ENCODE data around the gene SIPA1L3.

- TF ChIP-seq ZNF70 (CRISPR knock-in tag; IDR thresholded peaks at IDR 0.05) (no peak), ZNF8 (CRISPR knock-in tag; IDR thresholded peaks at IDR 0.05) (no peak), CSDC2 (CRISPR knock-in tag; IDR thresholded peaks at IDR 0.05) (no peak), ARNTL (CRISPR knock-in tag; IDR thresholded peaks at IDR 0.05; ENCODE audit: borderline replicate concordance, low read depth) (no peak), ISL1 (CRISPR knock-in tag; IDR thresholded peaks at IDR 0.05) (no peak), ESRRG (CRISPR knock-in tag; IDR thresholded peaks at IDR 0.05) (no peak), PATZ1 (CRISPR knock-in tag; IDR thresholded peaks at IDR 0.05; ENCODE audit: borderline replicate concordance) (no peak)
Observed at GRCh38 chr19:38057959-38058690, 151.1 kb downstream of the SIPA1L3 start.
